Naive thymus-derived CD4-positive, alpha-beta T cell (primary cell): ENCODE data around the gene SLC5A3. TPM values are rescaled to one million over a fixed set of nuclear protein-coding genes. Genes with fewer than 3 reads are reported as not detected.

Experiments used
- ATAC-seq: fragments of 150-1000 bp; cut with Tn5 transposase; 2 replicates; pipeline ENCODE4 v1.10.0; 2021; ENCODE audit warnings: mild to moderate bottlenecking, moderate library complexity
- CTCF ChIA-PET: fragments of 350-600 bp; sonication (Branson Sonifier 250); formaldehyde crosslinking; loops from one replicate; lab custom pipeline; 2021; ENCODE audit warnings: antibody characterized with exemption; lab: Charles Lee
- POLR2A ChIA-PET: fragments of 350-600 bp; sonication (Branson Sonifier 250); formaldehyde crosslinking; loops from one replicate; lab custom pipeline; 2021; ENCODE audit warnings: antibody characterized with exemption, inconsistent platforms; lab: Charles Lee
- DNase-seq, 9 donors: peaks; one replicate each; pipeline versions ENCODE4 v3.0.0 to v3.0.0-alpha.2; 2020 to 2022; ENCODE audit warnings: mixed read lengths in 1 of 9
- H3K27ac ChIP-seq: one replicate; pipeline ENCODE4 v1.7.0; 2013; ENCODE audit warnings: mild to moderate bottlenecking, low read depth, low read length, moderate library complexity
- H3K27me3 ChIP-seq, 2 donors: one replicate each; pipeline ENCODE4 v1.7.0; 2013; ENCODE audit warnings: low read length in 2 of 2, mild to moderate bottlenecking in 2 of 2, moderate library complexity in 2 of 2; ENCODE audit not compliant: control insufficient read depth in 2 of 2, insufficient read depth in 2 of 2
- H3K36me3 ChIP-seq, 3 experiments: 1 replicate in 2 of 3; 2 replicates in 1 of 3; pipeline ENCODE4 v1.7.0; 2013; ENCODE audit warnings: low read length in 3 of 3, mild to moderate bottlenecking in 3 of 3, moderate library complexity in 1 of 3; ENCODE audit not compliant: insufficient read depth in 3 of 3, control insufficient read depth in 2 of 3
- H3K4me1 ChIP-seq, 2 donors: one replicate each; pipeline ENCODE4 v1.7.0; 2013; ENCODE audit warnings: low read length in 2 of 2, mild to moderate bottlenecking in 2 of 2, moderate library complexity in 1 of 2; ENCODE audit not compliant: control insufficient read depth in 2 of 2, insufficient read depth in 2 of 2
- H3K4me3 ChIP-seq: 2 replicates; pipeline ENCODE4 v1.7.0; 2013; ENCODE audit warnings: mild to moderate bottlenecking, low read length
- H3K9me3 ChIP-seq, 3 experiments: 1 replicate in 2 of 3; 2 replicates in 1 of 3; pipeline ENCODE4 v1.7.0; 2013; ENCODE audit warnings: low read length in 3 of 3; ENCODE audit not compliant: control insufficient read depth in 2 of 3
- H3K27ac Mint-ChIP-seq, 9 donors: one replicate each; pipeline ENCODE4 v1.8.0; 2020 to 2022; ENCODE audit warnings: mixed read lengths in 9 of 9, mild to moderate bottlenecking in 8 of 9, moderate library complexity in 5 of 9, inconsistent platforms in 2 of 9
- H3K27me3 Mint-ChIP-seq, 5 donors: one replicate each; pipeline ENCODE4 v1.8.0; 2021 to 2022; ENCODE audit warnings: mixed read lengths in 5 of 5, mild to moderate bottlenecking in 1 of 5
- H3K36me3 Mint-ChIP-seq, 5 donors: one replicate each; pipeline ENCODE4 v1.8.0; 2020 to 2022; ENCODE audit warnings: mixed read lengths in 5 of 5, mild to moderate bottlenecking in 3 of 5, inconsistent platforms in 1 of 5
- H3K4me1 Mint-ChIP-seq, 7 donors: one replicate each; pipeline ENCODE4 v1.8.0; 2020 to 2022; ENCODE audit warnings: mixed read lengths in 7 of 7, mild to moderate bottlenecking in 3 of 7, inconsistent platforms in 1 of 7
- H3K4me3 Mint-ChIP-seq, 10 donors: one replicate each; pipeline ENCODE4 v1.8.0; 2020 to 2022; ENCODE audit warnings: mild to moderate bottlenecking in 10 of 10, mixed read lengths in 10 of 10, moderate library complexity in 6 of 10, inconsistent platforms in 2 of 10
- H3K9me3 Mint-ChIP-seq, 11 donors: one replicate each; pipeline ENCODE4 v1.8.0; 2020 to 2022; ENCODE audit warnings: mixed read lengths in 11 of 11, mild to moderate bottlenecking in 4 of 11, inconsistent platforms in 1 of 11, moderate library complexity in 1 of 11
- intact Hi-C, 2 donors: fragments of 100-400 bp; cut with micrococcal nuclease; formaldehyde crosslinking; loops; one replicate each; pipeline ENCODE4 v1.15.1; 2023
- polyA plus RNA-seq, 2 donors: library from polyadenylated mRNA; unstranded; fragments of 300-500 nt; fragmentation: Illumina TruSeq; gene quantifications; one replicate each; pipeline ENCODE4 v1.2.3, GENCODE V29; 2021
- total RNA-seq, 6 experiments: library from RNA in 5 of 6; stranded (reverse) in 5 of 6; gene quantifications; 1 replicate in 5 of 6; 2 replicates in 1 of 6; pipeline ENCODE4 v1.2.3 and lab custom pipeline; 2021 to 2026

Gene SLC5A3
- total RNA-seq (10 to 100 TPM in 3 of 5 experiments, 1 to 10 TPM in 2; 8.8 to 45.5 (median 34.0) TPM), polyA plus RNA-seq (1 to 10 TPM; 1.8 to 2.1 TPM), total RNA-seq (lab: John Stamatoyannopoulos, UW) (69.2 reads per million, percentile 78 among the genes with 10 or more reads in this experiment)

- ATAC-seq (peak; percentile 89), DNase-seq (peak; percentile 58 to 82 (median 72))
- ChIA-PET POLR2A (interaction anchor here (0.7 to 6.3 kb wide), 14 partner anchors 10 to 149 kb away, joined by 3 to 58 read pairs (median 6); no protein-coding TSS in a partner anchor), CTCF (interaction anchor here (0.8 to 3.3 kb wide), 4 partner anchors 19 to 149 kb away, joined by 3 to 16 read pairs (median 7); no protein-coding TSS in a partner anchor)
- peak within 1 kb of the TSS; percentile 72 for H3K4me3 ChIP-seq
- H3K27ac ChIP-seq: peak within 1 kb of the TSS; percentile 82
- peak within 1 kb of the TSS; percentile 88 to 98 (median 96) for H3K4me3 Mint-ChIP-seq
- H3K27ac Mint-ChIP-seq: peak within 1 kb of the TSS; percentile 89 to 95 (median 93)
- H3K9me3 Mint-ChIP-seq: no peaks in the 10 kb centered on the region
- H3K27me3 Mint-ChIP-seq: peaks cover 0 to 7% (median 0%) of the 10 kb centered on the region in 5 donors
- peaks cover 30 to 33% of the 10 kb centered on the region in 2 donors for H3K4me1 ChIP-seq
- H3K27me3 ChIP-seq: no peaks in the 10 kb centered on the region
- peaks cover 9 to 54% (median 46%) of the 10 kb centered on the region in 7 donors for H3K4me1 Mint-ChIP-seq
- H3K9me3 ChIP-seq: no peaks in the 10 kb centered on the region
- H3K36me3 Mint-ChIP-seq: peaks cover 0 to 30% (median 4%) of the 10 kb centered on the region in 5 donors
- intact Hi-C loops: loop anchor here (1.0 to 5.0 kb wide), 6 partner anchors 41 to 430 kb away; partner anchors contain the start of gene ITSN1 (in 1 of the 2)
- H3K36me3 ChIP-seq: peaks cover 0 to 2% (median 0%) of the 10 kb centered on the region in 3 experiments
Observed at GRCh38 chr21:34073032-34073748, at the start of gene SLC5A3, which contains the start of gene MRPS6. Gene SLC5A3 (plus strand): TSS chr21:34073578. CDS start chr21:34095199, 21,621 bp downstream. Gene MRPS6 (plus strand): TSS chr21:34073578. CDS start chr21:34073701, 123 bp downstream.

GRCh38 chr21:34023691-34024373, 49.5 kb upstream of the SLC5A3 start:
- intact Hi-C loops: loop anchor here in 1 of 2 donors (5.0 kb wide), 2 partner anchors 47 to 77 kb away; no protein-coding TSS in a partner anchor
- H3K4me1 Mint-ChIP-seq: peaks cover 10 to 28% (median 19%) of the 10 kb centered on the region in 7 donors
- peaks cover 0 to 7% (median 0%) of the 10 kb centered on the region in 5 donors for H3K36me3 Mint-ChIP-seq
- no peak overlapping the region for H3K27ac Mint-ChIP-seq
- H3K9me3 Mint-ChIP-seq: peaks cover 0 to 8% (median 0%) of the 10 kb centered on the region in 11 donors
- POLR2A ChIA-PET: interaction anchor here (0.5 to 1.6 kb wide), 4 partner anchors 8 to 86 kb away, joined by 3 to 4 read pairs (median 4); no protein-coding TSS in a partner anchor
- H3K36me3 ChIP-seq: no peaks in the 10 kb centered on the region
- ATAC-seq: peak; percentile 23
- no peaks in the 10 kb centered on the region for H3K27me3 ChIP-seq
- CTCF ChIA-PET: interaction anchor here (0.8 to 2.4 kb wide), 2 partner anchors 99 to 230 kb away, joined by 3 to 9 read pairs; no protein-coding TSS in a partner anchor
- H3K27me3 Mint-ChIP-seq: no peaks in the 10 kb centered on the region
- H3K4me3 ChIP-seq: no peak overlapping the region
- H3K4me3 Mint-ChIP-seq: no peak overlapping the region
- H3K9me3 ChIP-seq: peaks cover 0 to 5% (median 0%) of the 10 kb centered on the region in 3 experiments
- peaks cover 13 to 26% of the 10 kb centered on the region in 2 donors for H3K4me1 ChIP-seq
- H3K27ac ChIP-seq: no peak overlapping the region
- DNase-seq: no peak

GRCh38 chr21:34024374-34024693, 49.0 kb upstream of the SLC5A3 start:
- intact Hi-C loops: loop anchor here in 1 of 2 donors (5.0 kb wide), 2 partner anchors 47 to 77 kb away; no protein-coding TSS in a partner anchor
- Histone ChIP-seq H3K4me1 (peaks cover 12 to 26% of the 10 kb centered on the region in 2 donors), H3K36me3 (no peaks in the 10 kb centered on the region), H3K27ac (no peak overlapping the region), H3K27me3 (no peaks in the 10 kb centered on the region), H3K9me3 (peaks cover 0 to 5% (median 0%) of the 10 kb centered on the region in 3 experiments), H3K4me3 (no peak overlapping the region)
- Mint-ChIP-seq H3K36me3 (peaks cover 0 to 5% (median 0%) of the 10 kb centered on the region in 5 donors), H3K4me3 (no peak overlapping the region), H3K27ac (no peak overlapping the region), H3K27me3 (no peaks in the 10 kb centered on the region), H3K4me1 (peaks cover 5 to 23% (median 18%) of the 10 kb centered on the region in 7 donors), H3K9me3 (peaks cover 0 to 6% (median 0%) of the 10 kb centered on the region in 11 donors)
- no peak for ATAC-seq
- CTCF ChIA-PET: interaction anchor here (0.8 to 2.4 kb wide), 2 partner anchors 100 to 230 kb away, joined by 3 to 9 read pairs; no protein-coding TSS in a partner anchor
- DNase-seq: no peak
- POLR2A ChIA-PET: interaction anchor here (0.6 kb wide), 1 partner anchor 53 kb away, joined by 4 read pairs; no protein-coding TSS in a partner anchor

- Mint-ChIP-seq H3K4me1 (peaks cover 0 to 21% (median 4%) of the 10 kb centered on the region in 7 donors), H3K9me3 (peaks cover 0 to 8% (median 0%) of the 10 kb centered on the region in 11 donors), H3K4me3 (no peak overlapping the region), H3K27ac (no peak overlapping the region), H3K36me3 (peaks cover 0 to 6% (median 0%) of the 10 kb centered on the region in 5 donors), H3K27me3 (no peaks in the 10 kb centered on the region)
- Histone ChIP-seq H3K9me3 (no peaks in the 10 kb centered on the region), H3K36me3 (no peaks in the 10 kb centered on the region), H3K27me3 (no peaks in the 10 kb centered on the region), H3K4me3 (no peak overlapping the region), H3K27ac (no peak overlapping the region), H3K4me1 (peaks cover 7 to 8% of the 10 kb centered on the region in 2 donors)
- ChIA-PET CTCF (no interaction called here), POLR2A (no interaction called here)
- ATAC-seq (no peak), DNase-seq (no peak)
- intact Hi-C loops: no loop called here
Observed at GRCh38 chr21:34027721-34028461, 45.5 kb upstream of the SLC5A3 start.

GRCh38 chr21:34029743-34030528, 43.4 kb upstream of the SLC5A3 start:
- Mint-ChIP-seq H3K27ac (peak overlapping the region in 4 of 9 donors; percentile 17 to 93 (median 84)), H3K36me3 (peaks cover 0 to 11% (median 0%) of the 10 kb centered on the region in 5 donors), H3K4me1 (peaks cover 0 to 25% (median 4%) of the 10 kb centered on the region in 7 donors), H3K4me3 (peak overlapping the region in 8 of 10 donors; percentile 6 to 79 (median 63)), H3K27me3 (no peaks in the 10 kb centered on the region), H3K9me3 (peaks cover 0 to 9% (median 0%) of the 10 kb centered on the region in 11 donors)
- intact Hi-C loops: loop anchor here in 1 of 2 donors (5.0 kb wide), 1 partner anchor 42 kb away; the partner anchor contains the start of genes MRPS6 and SLC5A3
- CTCF ChIA-PET: no interaction called here
- Histone ChIP-seq H3K4me1 (no peaks in the 10 kb centered on the region), H3K27me3 (no peaks in the 10 kb centered on the region), H3K9me3 (no peaks in the 10 kb centered on the region), H3K36me3 (no peaks in the 10 kb centered on the region), H3K27ac (no peak overlapping the region), H3K4me3 (no peak overlapping the region)
- DNase-seq (peak in 8 of 9 donors; percentile 5 to 42 (median 11)), ATAC-seq (peak; percentile 91)
- POLR2A ChIA-PET: interaction anchor here (0.6 kb wide), 1 partner anchor 49 kb away, joined by 4 read pairs; no protein-coding TSS in a partner anchor
